Caco-2 (cell line): ENCODE measurements around the gene ANK3. TPM values are rescaled to one million over a fixed set of nuclear protein-coding genes. Genes with fewer than 3 reads are reported as not detected.
"Not testable (repeated sequence)": the region's sequence is repeated elsewhere in the genome, so short reads cannot be mapped to it uniquely, and the experiment has no call there.

Experiments
- BruUV-seq: library from RNA; stranded (reverse); fragments of 400-500 nt; replicated peaks from 2 replicates; lab custom pipeline; 2021; lab: Mats Ljungman, UMichigan
- CTCF ChIA-PET: fragments of 300-600 bp; sonication (Branson Sonifier 250); formaldehyde crosslinking; loops from one replicate; lab custom pipeline; 2022; ENCODE audit warnings: antibody characterized with exemption; lab: Charles Lee
- POLR2A ChIA-PET: fragments of 300-600 bp; sonication (Branson Sonifier 250); formaldehyde crosslinking; loops from one replicate; lab custom pipeline; 2022; ENCODE audit warnings: antibody characterized with exemption; lab: Charles Lee
- DNase-seq, 2 experiments: peaks; one replicate each; pipeline versions ENCODE4 v3.0.0 to v3.0.0-alpha.2; 2020 to 2022
- H3K27me3 ChIP-seq: replicated peaks from 2 replicates; pipeline ENCODE4 v1.6.0; 2011; ENCODE audit warnings: low read length; ENCODE audit not compliant: control insufficient read depth, insufficient read depth
- H3K36me3 ChIP-seq: 2 replicates; pipeline ENCODE4 v1.5.1; 2011; ENCODE audit warnings: low read length; ENCODE audit not compliant: control insufficient read depth, insufficient read depth
- H3K4me1 ChIP-seq: fragments of 250-450 bp; sonication (Bioruptor Pico); 2 replicates; pipeline ENCODE4 v1.5.1; 2020; ENCODE audit warnings: mild to moderate bottlenecking
- H3K4me3 ChIP-seq: 2 replicates; pipeline ENCODE4 v1.5.1; 2011; ENCODE audit warnings: low read depth, mild to moderate bottlenecking, control low read depth, low read length
- H3K9me3 ChIP-seq: fragments of 250-450 bp; sonication (Bioruptor Pico); 2 replicates; pipeline ENCODE4 v1.5.1; 2020; ENCODE audit warnings: mild to moderate bottlenecking, moderate library complexity
- H3K27ac Mint-ChIP-seq: one replicate; pipeline ENCODE4 v1.8.0; 2022; ENCODE audit warnings: mixed read lengths; ENCODE audit not compliant: unreplicated experiment
- H3K27me3 Mint-ChIP-seq: one replicate; pipeline ENCODE4 v1.8.0; 2022; ENCODE audit warnings: mixed read lengths; ENCODE audit not compliant: insufficient read depth, unreplicated experiment
- H3K36me3 Mint-ChIP-seq: one replicate; pipeline ENCODE4 v1.8.0; 2022; ENCODE audit warnings: mild to moderate bottlenecking, mixed read lengths; ENCODE audit not compliant: insufficient read depth, unreplicated experiment
- H3K4me1 Mint-ChIP-seq: one replicate; pipeline ENCODE4 v1.8.0; 2022; ENCODE audit warnings: low read depth, mixed read lengths; ENCODE audit not compliant: unreplicated experiment
- H3K4me3 Mint-ChIP-seq: one replicate; pipeline ENCODE4 v1.8.0; 2022; ENCODE audit warnings: mild to moderate bottlenecking, moderate library complexity, mixed read lengths; ENCODE audit not compliant: unreplicated experiment
- H3K9me3 Mint-ChIP-seq: one replicate; pipeline ENCODE4 v1.8.0; 2022; ENCODE audit warnings: mixed read lengths; ENCODE audit not compliant: unreplicated experiment
- intact Hi-C: fragments of 100-400 bp; cut with micrococcal nuclease; formaldehyde crosslinking; loops from one replicate; pipeline ENCODE4 v1.10.0; 2022; ENCODE audit not compliant: unreplicated experiment
- total RNA-seq: library from RNA; stranded (reverse); gene quantifications from 2 replicates; pipeline ENCODE4 v1.2.3, GENCODE V29; 2022
- TF ChIP-seq, protein P1 (sequence below), 2 experiments: fragments of 200-600 bp in 1 of 2; IDR thresholded peaks; 1 replicate in 1 of 2; 2 replicates in 1 of 2; pipeline versions ENCODE4 v1.5.1 to v1.8.0; 2011 to 2022; ENCODE audit warnings: antibody characterized with exemption in 1 of 2, control low read depth in 1 of 2, inconsistent platforms in 1 of 2, low read depth in 1 of 2, low read length in 1 of 2, mild to moderate bottlenecking in 1 of 2, moderate library complexity in 1 of 2; ENCODE audit not compliant: insufficient read depth in 1 of 2, severe bottlenecking in 1 of 2, unreplicated experiment in 1 of 2

The ANK3 gene
- total RNA-seq, 1 experiment from 2014 or later, result 46.7 TPM

DNA sequence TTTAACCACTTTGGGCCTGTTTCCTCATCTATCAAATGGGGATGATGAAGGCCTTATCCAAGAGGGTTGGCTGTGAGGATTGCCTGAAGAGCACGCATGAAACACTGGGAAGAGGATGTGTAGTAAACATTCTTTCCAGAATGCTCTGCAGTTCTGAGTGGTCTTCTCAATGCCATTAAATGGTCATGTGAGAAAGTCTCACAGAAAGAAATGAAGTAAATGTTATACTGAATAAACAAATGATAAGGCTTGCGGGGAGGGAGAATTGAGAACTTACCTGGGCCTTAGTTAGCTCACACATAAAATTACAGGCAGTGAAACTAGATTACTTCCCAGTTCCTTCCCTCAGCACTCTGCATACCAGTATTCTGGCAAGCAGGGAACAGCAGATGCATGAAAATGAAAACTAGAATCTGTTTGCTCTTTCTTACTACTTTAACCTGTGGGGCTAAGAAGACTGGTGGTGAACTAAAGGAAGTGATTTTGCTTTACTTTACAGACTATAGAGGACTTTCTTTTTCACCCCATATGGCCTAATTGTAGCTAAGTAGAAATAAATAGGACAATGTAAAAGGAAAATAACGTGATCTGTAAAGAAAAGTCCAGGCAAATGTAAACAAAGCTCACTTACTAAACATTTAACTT lies 348.1 kb downstream of the ANK3 start:
- Histone ChIP-seq H3K9me3 (no peaks in the 10 kb centered on the region), H3K4me1 (peaks cover 7% of the 10 kb centered on the region; the same call in 1 of the 2 replicates), H3K4me3 (no peak overlapping the region), H3K36me3 (no peaks in the 10 kb centered on the region), H3K27me3 (no peaks in the 10 kb centered on the region)
- Mint-ChIP-seq H3K36me3 (no peaks in the 10 kb centered on the region), H3K27ac (no peak overlapping the region), H3K4me3 (no peak overlapping the region), H3K27me3 (no peaks in the 10 kb centered on the region), H3K9me3 (no peaks in the 10 kb centered on the region), H3K4me1 (peaks cover 13% of the 10 kb centered on the region)
- no TSS peak for BruUV-seq
- ChIA-PET POLR2A (no interaction called here), CTCF (no interaction called here)
- intact Hi-C loops, result loop anchor here (2.0 kb wide), 1 partner anchor 135 kb away; the partner anchor contains the start of gene CCDC6
- no peak for DNase-seq
- TF ChIP-seq, protein P1, sequence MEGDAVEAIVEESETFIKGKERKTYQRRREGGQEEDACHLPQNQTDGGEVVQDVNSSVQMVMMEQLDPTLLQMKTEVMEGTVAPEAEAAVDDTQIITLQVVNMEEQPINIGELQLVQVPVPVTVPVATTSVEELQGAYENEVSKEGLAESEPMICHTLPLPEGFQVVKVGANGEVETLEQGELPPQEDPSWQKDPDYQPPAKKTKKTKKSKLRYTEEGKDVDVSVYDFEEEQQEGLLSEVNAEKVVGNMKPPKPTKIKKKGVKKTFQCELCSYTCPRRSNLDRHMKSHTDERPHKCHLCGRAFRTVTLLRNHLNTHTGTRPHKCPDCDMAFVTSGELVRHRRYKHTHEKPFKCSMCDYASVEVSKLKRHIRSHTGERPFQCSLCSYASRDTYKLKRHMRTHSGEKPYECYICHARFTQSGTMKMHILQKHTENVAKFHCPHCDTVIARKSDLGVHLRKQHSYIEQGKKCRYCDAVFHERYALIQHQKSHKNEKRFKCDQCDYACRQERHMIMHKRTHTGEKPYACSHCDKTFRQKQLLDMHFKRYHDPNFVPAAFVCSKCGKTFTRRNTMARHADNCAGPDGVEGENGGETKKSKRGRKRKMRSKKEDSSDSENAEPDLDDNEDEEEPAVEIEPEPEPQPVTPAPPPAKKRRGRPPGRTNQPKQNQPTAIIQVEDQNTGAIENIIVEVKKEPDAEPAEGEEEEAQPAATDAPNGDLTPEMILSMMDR (IDR thresholded peaks at IDR 0.05; ENCODE audit: insufficient read depth in 1 of 2, low read depth in 1 of 2, low read length in 1 of 2, severe bottlenecking in 1 of 2, unreplicated experiment in 1 of 2), result no peak

DNA sequence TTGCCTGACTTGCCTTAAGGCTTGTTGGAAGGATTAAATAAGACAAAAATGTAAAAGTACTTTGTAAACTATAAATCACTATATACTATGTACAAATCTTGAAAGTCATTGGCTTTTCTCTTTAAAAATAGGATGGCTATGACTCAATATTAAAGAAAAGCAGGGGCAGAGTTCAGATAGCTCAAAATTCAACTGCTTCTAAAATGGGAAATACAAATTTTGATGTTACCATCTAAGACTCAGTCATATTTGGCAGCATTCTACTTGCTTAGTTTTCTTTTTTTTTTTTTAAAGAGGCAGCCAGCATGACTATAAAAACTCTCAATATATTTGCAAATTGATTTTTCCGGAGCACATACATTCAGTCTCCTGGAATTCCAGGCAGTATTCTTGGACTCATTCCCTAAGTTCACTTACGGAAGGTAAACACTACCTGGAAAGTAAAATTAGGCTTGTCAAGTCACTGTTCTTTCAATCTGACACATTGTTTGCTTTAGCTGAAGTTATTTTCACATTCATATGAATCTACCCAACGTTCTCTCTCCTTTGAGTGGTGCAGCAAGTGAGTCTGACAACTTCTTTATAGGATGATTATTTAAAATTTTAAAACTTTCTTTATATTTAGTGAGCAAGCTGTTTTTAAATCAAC lies 349.5 kb downstream of the ANK3 start:
- no peaks in the 10 kb centered on the region for H3K27me3 Mint-ChIP-seq
- intact Hi-C loops, result loop anchor here (2.0 kb wide), 1 partner anchor 133 kb away; the partner anchor contains the start of gene CCDC6
- no peak for DNase-seq
- H3K4me1 Mint-ChIP-seq, result peaks cover 13% of the 10 kb centered on the region
- TF ChIP-seq, protein P1 (IDR thresholded peaks at IDR 0.05; ENCODE audit: insufficient read depth in 1 of 2, low read depth in 1 of 2, low read length in 1 of 2, severe bottlenecking in 1 of 2, unreplicated experiment in 1 of 2), result no peak
- Histone ChIP-seq H3K9me3 (no peaks in the 10 kb centered on the region), H3K36me3 (no peaks in the 10 kb centered on the region), H3K4me1 (peaks cover 7% of the 10 kb centered on the region; the same call in 1 of the 2 replicates), H3K4me3 (no peak overlapping the region), H3K27me3 (no peaks in the 10 kb centered on the region)
- no peak overlapping the region for H3K27ac Mint-ChIP-seq
- no TSS peak for BruUV-seq
- H3K9me3 Mint-ChIP-seq, result no peaks in the 10 kb centered on the region
- POLR2A ChIA-PET, result no interaction called here
- CTCF ChIA-PET, result interaction anchor here (0.5 kb wide), 1 partner anchor 393 kb away, joined by 3 read pairs; no protein-coding TSS in a partner anchor
- no peak overlapping the region for H3K4me3 Mint-ChIP-seq
- no peaks in the 10 kb centered on the region for H3K36me3 Mint-ChIP-seq

DNA sequence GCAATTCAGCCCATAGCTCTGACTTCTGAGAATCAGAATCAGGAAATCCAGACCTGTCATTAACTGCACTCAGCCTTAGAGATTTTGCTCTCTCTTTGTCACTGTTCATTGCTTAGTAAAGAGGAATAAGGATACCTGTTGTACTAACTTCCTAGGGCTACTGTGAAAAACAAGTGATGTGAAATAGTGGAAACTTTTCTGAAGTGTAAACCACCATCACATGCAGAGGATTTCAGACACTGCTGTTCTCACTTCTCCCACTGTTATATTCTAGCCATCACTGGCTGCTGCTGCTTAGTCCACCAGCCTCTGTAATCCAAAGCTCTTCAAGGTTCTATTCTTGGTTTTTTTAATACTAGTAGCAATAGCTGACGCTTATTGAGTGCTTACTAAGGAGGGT lies 353.7 kb downstream of the ANK3 start:
- POLR2A ChIA-PET, result no interaction called here

DNA sequence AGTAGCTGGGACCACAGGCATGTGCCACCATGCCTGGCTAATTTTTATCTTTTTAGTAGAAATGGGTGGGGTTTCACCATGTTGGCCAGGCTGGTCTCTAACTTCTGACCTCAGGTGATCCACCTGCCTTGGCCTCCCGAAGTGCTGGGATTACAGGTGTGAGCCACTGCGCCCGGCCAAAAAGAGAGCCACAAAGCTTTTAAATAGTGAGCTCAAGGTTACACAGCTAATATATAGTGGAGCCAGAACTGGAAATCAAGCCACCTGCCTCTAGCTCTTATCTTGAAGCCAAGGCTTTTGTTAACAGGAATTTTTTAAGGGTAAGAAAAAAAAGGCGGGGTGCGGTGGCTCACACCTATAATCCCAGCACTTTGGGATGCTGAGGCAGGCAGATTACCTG lies 354.3 kb downstream of the ANK3 start:
- H3K36me3 ChIP-seq, H3K27me3 ChIP-seq, H3K36me3 Mint-ChIP-seq, H3K4me1 Mint-ChIP-seq, H3K4me3 Mint-ChIP-seq, H3K27me3 Mint-ChIP-seq, H3K27ac Mint-ChIP-seq, H3K9me3 Mint-ChIP-seq, H3K9me3 ChIP-seq, intact Hi-C loops, DNase-seq, H3K4me3 ChIP-seq, BruUV-seq: not testable (repeated sequence)
- ChIA-PET CTCF (interaction anchor here (1.0 kb wide), 1 partner anchor 129 kb away, joined by 6 read pairs; the partner anchor contains the start of gene CCDC6), POLR2A (interaction anchor here (0.7 kb wide), 1 partner anchor 129 kb away, joined by 6 read pairs; the partner anchor contains the start of gene CCDC6)
- peaks cover 11% of the 10 kb centered on the region; the same call in 1 of the 2 replicates for H3K4me1 ChIP-seq

More for the DNA sequence above, 353.7 kb downstream of the ANK3 start:
- no peaks in the 10 kb centered on the region for H3K9me3 ChIP-seq
- Mint-ChIP-seq H3K4me3 (no peak overlapping the region), H3K36me3 (no peaks in the 10 kb centered on the region), H3K27ac (no peak overlapping the region), H3K27me3 (no peaks in the 10 kb centered on the region), H3K4me1 (peaks cover 8% of the 10 kb centered on the region), H3K9me3 (no peaks in the 10 kb centered on the region)
- BruUV-seq, result no TSS peak
- DNase-seq, result no peak
- no peaks in the 10 kb centered on the region for H3K27me3 ChIP-seq
- intact Hi-C loops, result no loop called here
- TF ChIP-seq, protein P1 (IDR thresholded peaks at IDR 0.05; ENCODE audit: insufficient read depth in 1 of 2, low read depth in 1 of 2, low read length in 1 of 2, severe bottlenecking in 1 of 2, unreplicated experiment in 1 of 2), result no peak
- peaks cover 11% of the 10 kb centered on the region; the same call in 1 of the 2 replicates for H3K4me1 ChIP-seq
- no peak overlapping the region for H3K4me3 ChIP-seq
- H3K36me3 ChIP-seq, result no peaks in the 10 kb centered on the region
- CTCF ChIA-PET, result interaction anchor here (1.0 kb wide), 1 partner anchor 130 kb away, joined by 6 read pairs; the partner anchor contains the start of gene CCDC6
